MM.1S (cell line): ENCODE data around the gene GRPEL1.

Experiments used
- DNase-seq: peaks from one replicate; pipeline ENCODE4 v3.0.0-alpha.2; 2015
- H2AFZ ChIP-seq: fragments of 300-600 bp; sonication (generic); 2 replicates; pipeline ENCODE4 v1.6.0; 2016; ENCODE audit warnings: antibody characterized with exemption, low read length
- H3F3A ChIP-seq: fragments of 300-600 bp; sonication (generic); 2 replicates; pipeline ENCODE4 v1.6.1; 2016; ENCODE audit warnings: mild to moderate bottlenecking, antibody characterized with exemption, low read length, moderate library complexity, mixed read lengths; ENCODE audit not compliant: insufficient read depth
- H3K27ac ChIP-seq: fragments of 300-600 bp; sonication (generic); 2 replicates; pipeline ENCODE4 v1.5.1; 2016; ENCODE audit warnings: mild to moderate bottlenecking, low read length
- H3K27me3 ChIP-seq: fragments of 300-600 bp; sonication (generic); replicated peaks from 2 replicates; pipeline ENCODE4 v1.6.0; 2016; ENCODE audit warnings: low read length; ENCODE audit not compliant: insufficient read depth
- H3K36me3 ChIP-seq: fragments of 300-600 bp; sonication (generic); replicated peaks from 2 replicates; pipeline ENCODE4 v1.6.1; 2016; ENCODE audit warnings: mild to moderate bottlenecking, low read length, mixed read lengths; ENCODE audit not compliant: insufficient read depth
- H3K4me1 ChIP-seq: fragments of 300-600 bp; sonication (generic); 2 replicates; pipeline ENCODE4 v1.6.1; 2016; ENCODE audit warnings: low read length, mixed read lengths
- H3K4me2 ChIP-seq: fragments of 300-600 bp; sonication (generic); 2 replicates; pipeline ENCODE4 v1.6.0; 2016; ENCODE audit warnings: low read depth, low read length
- H3K4me3 ChIP-seq: fragments of 300-600 bp; sonication (generic); 2 replicates; pipeline ENCODE4 v1.5.1; 2016; ENCODE audit warnings: low read length, mixed read lengths
- H3K79me2 ChIP-seq: fragments of 300-600 bp; sonication (generic); 2 replicates; pipeline ENCODE4 v1.6.1; 2016; ENCODE audit warnings: mixed run types, low read length, mixed read lengths
- H3K9ac ChIP-seq: fragments of 300-600 bp; sonication (generic); 2 replicates; pipeline ENCODE4 v1.6.1; 2016; ENCODE audit warnings: low read length, mixed read lengths
- H3K9me2 ChIP-seq: fragments of 300-600 bp; sonication (generic); replicated peaks from 2 replicates; pipeline ENCODE4 v1.6.1; 2016; ENCODE audit warnings: mild to moderate bottlenecking, low read length, mixed read lengths; ENCODE audit not compliant: insufficient read depth
- H3K9me3 ChIP-seq: fragments of 300-600 bp; sonication (generic); replicated peaks from 2 replicates; pipeline ENCODE4 v1.6.1; 2016; ENCODE audit warnings: mild to moderate bottlenecking, low read length, mixed read lengths; ENCODE audit not compliant: insufficient read depth
- H4K20me1 ChIP-seq: fragments of 300-600 bp; sonication (generic); 2 replicates; pipeline ENCODE4 v1.6.1; 2016; ENCODE audit warnings: mild to moderate bottlenecking, low read length, moderate library complexity, mixed read lengths; ENCODE audit not compliant: insufficient read depth
- EZH2 ChIP-seq: fragments of 300-600 bp; sonication (generic); optimal IDR thresholded peaks from 2 replicates; pipeline ENCODE3; 2017; ENCODE audit warnings: low read depth, mild to moderate bottlenecking, antibody characterized with exemption, low read length, mixed read lengths
- EZH2phosphoT487 ChIP-seq: fragments of 300-600 bp; sonication (generic); IDR thresholded peaks from 2 replicates; pipeline ENCODE4 v1.6.1; 2018; ENCODE audit warnings: antibody characterized with exemption, low read length
- TF ChIP-seq, protein P1 (sequence below): fragments of 300-600 bp; sonication (generic); IDR thresholded peaks from 2 replicates; pipeline ENCODE4 v1.5.1; 2016; ENCODE audit warnings: antibody characterized with exemption, low read length, mixed read lengths

Gene GRPEL1

DNA sequence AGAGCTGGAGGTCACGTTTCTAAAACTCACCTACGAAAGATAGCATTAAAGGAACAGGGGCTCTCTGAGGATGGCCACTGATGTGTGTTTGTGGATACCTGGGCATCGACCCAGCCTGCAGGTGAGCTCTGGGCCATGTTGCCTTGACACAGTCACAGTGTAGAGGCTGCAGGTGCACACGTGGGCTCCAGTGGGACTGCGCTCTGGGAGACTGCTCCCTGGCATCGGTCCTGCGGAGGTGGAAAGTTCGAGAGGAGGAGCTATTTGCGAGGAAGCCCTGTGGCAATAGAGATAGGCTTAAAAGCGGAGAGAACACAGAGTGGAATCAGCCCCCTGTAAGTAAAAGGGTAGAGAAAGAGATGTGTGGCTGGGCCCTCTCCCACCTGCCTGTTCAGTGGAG, 37.0 kb downstream of the GRPEL1 start:
- Histone ChIP-seq H3K4me1 (no peaks in the 10 kb centered on the region), H3K79me2 (no peaks in the 10 kb centered on the region), H3K9me2 (no peaks in the 10 kb centered on the region), H3K4me2 (no peak overlapping the region), H3K4me3 (no peak overlapping the region), H3K9ac (no peak overlapping the region), H3F3A (no peaks in the 10 kb centered on the region), H3K36me3 (peaks cover 6% of the 10 kb centered on the region), H3K27me3 (no peaks in the 10 kb centered on the region), H4K20me1 (no peaks in the 10 kb centered on the region), H3K27ac (no peak overlapping the region), H3K9me3 (no peaks in the 10 kb centered on the region), H2AFZ (no peak overlapping the region)
- no peak for TF ChIP-seq EZH2
- TF ChIP-seq, protein P1, sequence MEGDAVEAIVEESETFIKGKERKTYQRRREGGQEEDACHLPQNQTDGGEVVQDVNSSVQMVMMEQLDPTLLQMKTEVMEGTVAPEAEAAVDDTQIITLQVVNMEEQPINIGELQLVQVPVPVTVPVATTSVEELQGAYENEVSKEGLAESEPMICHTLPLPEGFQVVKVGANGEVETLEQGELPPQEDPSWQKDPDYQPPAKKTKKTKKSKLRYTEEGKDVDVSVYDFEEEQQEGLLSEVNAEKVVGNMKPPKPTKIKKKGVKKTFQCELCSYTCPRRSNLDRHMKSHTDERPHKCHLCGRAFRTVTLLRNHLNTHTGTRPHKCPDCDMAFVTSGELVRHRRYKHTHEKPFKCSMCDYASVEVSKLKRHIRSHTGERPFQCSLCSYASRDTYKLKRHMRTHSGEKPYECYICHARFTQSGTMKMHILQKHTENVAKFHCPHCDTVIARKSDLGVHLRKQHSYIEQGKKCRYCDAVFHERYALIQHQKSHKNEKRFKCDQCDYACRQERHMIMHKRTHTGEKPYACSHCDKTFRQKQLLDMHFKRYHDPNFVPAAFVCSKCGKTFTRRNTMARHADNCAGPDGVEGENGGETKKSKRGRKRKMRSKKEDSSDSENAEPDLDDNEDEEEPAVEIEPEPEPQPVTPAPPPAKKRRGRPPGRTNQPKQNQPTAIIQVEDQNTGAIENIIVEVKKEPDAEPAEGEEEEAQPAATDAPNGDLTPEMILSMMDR = no peak
- no peak for TF ChIP-seq EZH2phosphoT487
- no peak for DNase-seq

- Histone ChIP-seq H3K9ac (no peak overlapping the region), H3K9me3 (no peaks in the 10 kb centered on the region), H3F3A (no peaks in the 10 kb centered on the region), H3K9me2 (no peaks in the 10 kb centered on the region), H3K79me2 (peaks cover 5% of the 10 kb centered on the region; the same call in 1 of the 2 replicates), H3K4me1 (no peaks in the 10 kb centered on the region), H3K4me3 (no peak overlapping the region), H3K27ac (no peak overlapping the region), H4K20me1 (no peaks in the 10 kb centered on the region), H3K4me2 (no peak overlapping the region), H3K36me3 (peaks cover 6% of the 10 kb centered on the region), H3K27me3 (no peaks in the 10 kb centered on the region), H2AFZ (no peak overlapping the region)
- TF ChIP-seq EZH2 = no peak
- TF ChIP-seq, protein P1 = no peak
- TF ChIP-seq EZH2phosphoT487 = no peak
- DNase-seq = no peak
Observed at GRCh38 chr4:7029921-7030320, 37.9 kb downstream of the GRPEL1 start.

GRCh38 chr4:7029212-7029611, 38.7 kb downstream of the GRPEL1 start:
- H2AFZ ChIP-seq = no peak overlapping the region
- no peak overlapping the region for H3K9ac ChIP-seq
- H3K9me3 ChIP-seq = no peaks in the 10 kb centered on the region
- H3K9me2 ChIP-seq = no peaks in the 10 kb centered on the region
- DNase-seq = no peak
- peaks cover 6% of the 10 kb centered on the region; the same call in 1 of the 2 replicates for H3K79me2 ChIP-seq
- H3K36me3 ChIP-seq = peaks cover 11% of the 10 kb centered on the region
- no peak overlapping the region for H3K27ac ChIP-seq
- H3F3A ChIP-seq = no peaks in the 10 kb centered on the region
- no peaks in the 10 kb centered on the region for H3K4me1 ChIP-seq
- H3K4me3 ChIP-seq = no peak overlapping the region
- H3K4me2 ChIP-seq = no peak overlapping the region
- no peaks in the 10 kb centered on the region for H4K20me1 ChIP-seq
- no peaks in the 10 kb centered on the region for H3K27me3 ChIP-seq
- no peak for TF ChIP-seq EZH2
- TF ChIP-seq EZH2phosphoT487 = no peak
- TF ChIP-seq, protein P1 = no peak
